B cell (primary cell): ENCODE results near the gene ACYP1. TPM values are rescaled to one million over a fixed set of nuclear protein-coding genes. Genes with fewer than 3 reads are reported as not detected.

Experiments used
- ATAC-seq: fragments of 200-7000 bp; cut with Tn5 transposase; one replicate; pipeline ENCODE4 v1.10.0; 2021; ENCODE audit warnings: low read depth, mild to moderate bottlenecking, moderate number of reproducible peaks, moderate library complexity
- CTCF ChIA-PET: fragments of 350-600 bp; sonication (Branson Sonifier 250); formaldehyde crosslinking; loops from one replicate; lab custom pipeline; 2021; ENCODE audit warnings: antibody characterized with exemption, inconsistent platforms; lab: Charles Lee
- POLR2A ChIA-PET: fragments of 350-600 bp; sonication (Branson Sonifier 250); formaldehyde crosslinking; loops from one replicate; lab custom pipeline; 2021; ENCODE audit warnings: antibody characterized with exemption; lab: Charles Lee
- DNase-seq: peaks from one replicate; pipeline ENCODE4 v3.0.0; 2013
- H2AFZ ChIP-seq: 2 replicates; pipeline ENCODE4 v1.6.1; 2012; ENCODE audit warnings: mild to moderate bottlenecking, low read depth, low read length; ENCODE audit not compliant: insufficient read depth, poor library complexity, severe bottlenecking
- H3K27ac ChIP-seq, 2 donors: 1 replicate in 1 of 2; 2 replicates in 1 of 2; pipeline ENCODE4 v1.5.1; 2012 to 2013; ENCODE audit warnings: low read length in 2 of 2, mild to moderate bottlenecking in 2 of 2, moderate library complexity in 1 of 2
- H3K27me3 ChIP-seq, 4 experiments: fragments of 200-600 bp in 1 of 4; sonication (generic) in 1 of 4; replicated peaks in 1 of 4; 1 replicate in 2 of 4; 2 replicates in 2 of 4; pipeline versions ENCODE4 v1.6.1 to v1.7.0; 2013 to 2016; ENCODE audit warnings: low read length in 3 of 4, mild to moderate bottlenecking in 2 of 4, mixed read lengths in 1 of 4, moderate library complexity in 1 of 4; ENCODE audit not compliant: insufficient read depth in 4 of 4, control insufficient read depth in 3 of 4; ENCODE audit errors: control extremely low read depth in 1 of 4
- H3K36me3 ChIP-seq, 2 experiments: replicated peaks in 1 of 2; 1 replicate in 1 of 2; 2 replicates in 1 of 2; pipeline versions ENCODE4 v1.6.1 to v1.7.1; 2013; ENCODE audit warnings: low read length in 1 of 2; ENCODE audit not compliant: insufficient read depth in 2 of 2, control insufficient read depth in 1 of 2; ENCODE audit errors: control extremely low read depth in 1 of 2, extremely low read depth in 1 of 2
- H3K4me1 ChIP-seq, 2 donors: fragments of 200-600 bp in 1 of 2; sonication (generic) in 1 of 2; 1 replicate in 1 of 2; 2 replicates in 1 of 2; pipeline versions ENCODE4 v1.5.1 to v1.6.1; 2013 to 2017; ENCODE audit warnings: low read length in 2 of 2; ENCODE audit not compliant: control insufficient read depth in 2 of 2, insufficient read depth in 2 of 2
- H3K4me2 ChIP-seq: replicated peaks from 2 replicates; pipeline ENCODE3; 2012; ENCODE audit warnings: mild to moderate bottlenecking, low read depth, low read length; ENCODE audit not compliant: poor library complexity, severe bottlenecking
- H3K4me3 ChIP-seq, 5 experiments: fragments of 200-600 bp in 1 of 5; sonication (generic) in 1 of 5; 1 replicate in 3 of 5; 2 replicates in 2 of 5; pipeline versions ENCODE4 v1.5.1 to v1.7.0; 2011 to 2016; ENCODE audit warnings: low read length in 4 of 5, mild to moderate bottlenecking in 4 of 5, low read depth in 2 of 5, control low read depth in 1 of 5, moderate library complexity in 1 of 5; ENCODE audit not compliant: insufficient read depth in 1 of 5; ENCODE audit errors: control extremely low read depth in 1 of 5, extremely low read depth in 1 of 5
- H3K79me2 ChIP-seq: fragments of 200-600 bp; sonication (generic); one replicate; pipeline ENCODE4 v1.6.0; 2016; ENCODE audit warnings: low read length; ENCODE audit not compliant: control insufficient read depth, insufficient read depth
- H3K9ac ChIP-seq: fragments of 200-600 bp; sonication (generic); 2 replicates; pipeline ENCODE4 v1.6.1; 2017; ENCODE audit warnings: mild to moderate bottlenecking, low read length, moderate library complexity
- H3K9me3 ChIP-seq, 3 donors: one replicate each; pipeline versions ENCODE4 v1.6.1 to v1.7.1; 2013; ENCODE audit warnings: low read length in 2 of 3; ENCODE audit not compliant: control insufficient read depth in 2 of 3, insufficient read depth in 1 of 3; ENCODE audit errors: control extremely low read depth in 1 of 3
- H4K20me1 ChIP-seq: 2 replicates; pipeline ENCODE4 v1.6.0; 2012; ENCODE audit warnings: mild to moderate bottlenecking, low read length; ENCODE audit not compliant: insufficient read depth, control insufficient read depth, poor library complexity, severe bottlenecking
- H3K27ac Mint-ChIP-seq: one replicate; pipeline ENCODE4 v1.8.0; 2021; ENCODE audit warnings: mixed read lengths
- H3K27me3 Mint-ChIP-seq: one replicate; pipeline ENCODE4 v1.8.0; 2021; ENCODE audit warnings: mixed read lengths
- H3K4me1 Mint-ChIP-seq: one replicate; pipeline ENCODE4 v1.8.0; 2021; ENCODE audit warnings: mixed read lengths
- H3K4me3 Mint-ChIP-seq: one replicate; pipeline ENCODE4 v1.8.0; 2021; ENCODE audit warnings: mixed read lengths
- H3K9me3 Mint-ChIP-seq: one replicate; pipeline ENCODE4 v1.8.0; 2022; ENCODE audit warnings: mixed read lengths; ENCODE audit not compliant: insufficient read depth
- EZH2 ChIP-seq: IDR thresholded peaks from 2 replicates; pipeline ENCODE4 v1.6.1; 2012; ENCODE audit warnings: borderline replicate concordance, low read depth, mild to moderate bottlenecking, moderate library complexity, low read length; ENCODE audit not compliant: insufficient read depth, poor library complexity, severe bottlenecking
- WGBS: methylation state at CpG from one replicate; pipeline ENCODE4 v1.1.5; 2013; ENCODE audit warnings: missing lambda C conversion rate; ENCODE audit not compliant: insufficient coverage; 5-methylcytosine and 5-hydroxymethylcytosine counted together
- intact Hi-C: fragments of 100-400 bp; cut with micrococcal nuclease; formaldehyde crosslinking; loops from one replicate; pipeline ENCODE4 v1.10.0; 2022
- polyA plus RNA-seq: library from polyadenylated mRNA; depleted of rRNA; stranded (reverse); fragments of >200 nt; gene quantifications from 2 replicates; pipeline ENCODE4 v1.2.3, GENCODE V29; 2012
- total RNA-seq, 2 donors: library from RNA; stranded (reverse); fragments of 120-200 nt in 1 of 2; gene quantifications; 1 replicate in 1 of 2; 2 replicates in 1 of 2; pipeline versions ENCODE4 v1.2.3 to v1.2.4, GENCODE V29; 2013 to 2022
- TF ChIP-seq, protein P1 (sequence below): fragments of 200-600 bp; IDR thresholded peaks from one replicate; pipeline ENCODE4 v1.8.0; 2022; ENCODE audit warnings: antibody characterized with exemption, mild to moderate bottlenecking

ACYP1 gene
- total and polyA plus RNA-seq, 2 donors (not counting 1 experiment from before 2014, with no cell fraction given): 38.3 to 46.7 TPM

- peaks cover 0 to 51% of the 10 kb centered on the region in 2 experiments for H3K36me3 ChIP-seq
- DNase-seq (no peak), ATAC-seq (no peak)
- H3K27me3 ChIP-seq: no peaks in the 10 kb centered on the region
- H3K9me3 ChIP-seq: no peaks in the 10 kb centered on the region
- H3K79me2 ChIP-seq: no peaks in the 10 kb centered on the region
- WGBS: 100% methylated on average over 1 of the region's 8 CpGs
- POLR2A ChIA-PET: no interaction called here
- no peak for TF ChIP-seq EZH2
- peaks cover 6% of the 10 kb centered on the region for H3K4me1 Mint-ChIP-seq
- H3K4me3 ChIP-seq: no peak overlapping the region
- no peak overlapping the region for H3K9ac ChIP-seq
- CTCF ChIA-PET: interaction anchor here (2.3 to 6.8 kb wide), 3 partner anchors 9 to 230 kb away, joined by 8 to 144 read pairs (median 71); no protein-coding TSS in a partner anchor
- H3K4me2 ChIP-seq: no peak overlapping the region
- no peaks in the 10 kb centered on the region for H3K9me3 Mint-ChIP-seq
- no peaks in the 10 kb centered on the region for H4K20me1 ChIP-seq
- H3K4me3 Mint-ChIP-seq: no peak overlapping the region
- intact Hi-C loops: no loop called here
- no peak overlapping the region for H2AFZ ChIP-seq
- H3K27me3 Mint-ChIP-seq: no peaks in the 10 kb centered on the region
- peaks cover 3 to 6% of the 10 kb centered on the region in 2 donors for H3K4me1 ChIP-seq
- no peak overlapping the region for H3K27ac ChIP-seq
- H3K27ac Mint-ChIP-seq: no peak overlapping the region
Measured at GRCh38 chr14:75091251-75091650, 27.4 kb upstream of the ACYP1 start.

- Histone ChIP-seq H3K27ac (no peak overlapping the region), H3K4me1 (no peaks in the 10 kb centered on the region), H2AFZ (no peak overlapping the region), H3K36me3 (peaks cover 0 to 59% of the 10 kb centered on the region in 2 experiments), H3K4me2 (no peak overlapping the region), H4K20me1 (no peaks in the 10 kb centered on the region), H3K27me3 (no peaks in the 10 kb centered on the region), H3K79me2 (no peaks in the 10 kb centered on the region), H3K9ac (no peak overlapping the region), H3K9me3 (no peaks in the 10 kb centered on the region), H3K4me3 (no peak overlapping the region)
- CTCF ChIA-PET: interaction anchor here (0.9 to 6.8 kb wide), 7 partner anchors 10 to 236 kb away, joined by 3 to 144 read pairs (median 4); no protein-coding TSS in a partner anchor
- WGBS: 95% methylated on average over 3 of the region's 3 CpGs
- Mint-ChIP-seq H3K27me3 (no peaks in the 10 kb centered on the region), H3K9me3 (no peaks in the 10 kb centered on the region), H3K4me1 (peaks cover 2% of the 10 kb centered on the region), H3K27ac (no peak overlapping the region), H3K4me3 (no peak overlapping the region)
- POLR2A ChIA-PET: no interaction called here
- TF ChIP-seq EZH2: no peak
- TF ChIP-seq, protein P1, sequence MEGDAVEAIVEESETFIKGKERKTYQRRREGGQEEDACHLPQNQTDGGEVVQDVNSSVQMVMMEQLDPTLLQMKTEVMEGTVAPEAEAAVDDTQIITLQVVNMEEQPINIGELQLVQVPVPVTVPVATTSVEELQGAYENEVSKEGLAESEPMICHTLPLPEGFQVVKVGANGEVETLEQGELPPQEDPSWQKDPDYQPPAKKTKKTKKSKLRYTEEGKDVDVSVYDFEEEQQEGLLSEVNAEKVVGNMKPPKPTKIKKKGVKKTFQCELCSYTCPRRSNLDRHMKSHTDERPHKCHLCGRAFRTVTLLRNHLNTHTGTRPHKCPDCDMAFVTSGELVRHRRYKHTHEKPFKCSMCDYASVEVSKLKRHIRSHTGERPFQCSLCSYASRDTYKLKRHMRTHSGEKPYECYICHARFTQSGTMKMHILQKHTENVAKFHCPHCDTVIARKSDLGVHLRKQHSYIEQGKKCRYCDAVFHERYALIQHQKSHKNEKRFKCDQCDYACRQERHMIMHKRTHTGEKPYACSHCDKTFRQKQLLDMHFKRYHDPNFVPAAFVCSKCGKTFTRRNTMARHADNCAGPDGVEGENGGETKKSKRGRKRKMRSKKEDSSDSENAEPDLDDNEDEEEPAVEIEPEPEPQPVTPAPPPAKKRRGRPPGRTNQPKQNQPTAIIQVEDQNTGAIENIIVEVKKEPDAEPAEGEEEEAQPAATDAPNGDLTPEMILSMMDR: no peak
- intact Hi-C loops: no loop called here
- no peak for ATAC-seq
- DNase-seq: no peak
Measured at GRCh38 chr14:75090353-75090752, 26.5 kb upstream of the ACYP1 start.
